GM12878 (cell line): ENCODE results near the gene RUVBL2. TPM values are rescaled to one million over a fixed set of nuclear protein-coding genes. Genes with fewer than 3 reads are reported as not detected.
A peak's percentile ranks its signal among the peaks of the same experiment; 100 is the strongest.

ENCODE experiments used
- ATAC-seq: fragments of 200-7000 bp; cut with Tn5 transposase; 3 replicates; pipeline ENCODE4 v1.9.1; 2020; ENCODE audit warnings: mild to moderate bottlenecking, moderate library complexity
- BruUV-seq: library from RNA; stranded (reverse); fragments of 400-500 nt; replicated peaks from 2 replicates; lab custom pipeline; 2021; lab: Mats Ljungman, UMichigan
- CTCF ChIA-PET: fragments of 300-600 bp; sonication (Branson Sonifier 250); formaldehyde crosslinking; extraction: SDS; loops from one replicate; lab custom pipeline; 2021; ENCODE audit warnings: inconsistent platforms; lab: Yijun Ruan, JAX
- POLR2A ChIA-PET: fragments of 350-600 bp; formaldehyde crosslinking; extraction: SDS; loops from one replicate; lab custom pipeline; 2021; ENCODE audit warnings: inconsistent platforms; lab: Charles Lee
- RAD21 ChIA-PET: fragments of 300-600 bp; sonication (Branson Sonifier 250); formaldehyde crosslinking; loops from one replicate; lab custom pipeline; 2023; ENCODE audit warnings: antibody characterized with exemption; ENCODE audit not compliant: unreplicated experiment; lab: Charles Lee
- SMC1A ChIA-PET: fragments of 300-600 bp; sonication (Branson Sonifier 250); formaldehyde crosslinking; loops from one replicate; lab custom pipeline; 2023; ENCODE audit not compliant: unreplicated experiment, uncharacterized antibody; lab: Charles Lee
- DNase-seq: peaks from one replicate; pipeline ENCODE4 v3.0.0-alpha.2; 2011; ENCODE audit warnings: low read depth, low spot score
- FAIRE-seq: peaks from 3 replicates; lab custom pipeline; 2011; peaks lifted over from hg19 to GRCh38; lab: Jason Lieb, UNC
- H2AFZ ChIP-seq: 2 replicates; pipeline ENCODE4 v1.6.0; 2011; ENCODE audit warnings: low read depth, low read length, control low read depth; ENCODE audit not compliant: control insufficient read depth
- H3K27ac ChIP-seq: 2 replicates; pipeline ENCODE4 v1.5.1; 2011; ENCODE audit warnings: control low read depth; ENCODE audit not compliant: control insufficient read depth, insufficient read depth
- H3K27me3 ChIP-seq, 2 experiments: replicated peaks in 1 of 2; 2 replicates each; pipeline versions ENCODE4 v1.6.0 to v1.6.1; 2011; ENCODE audit warnings: low read length in 1 of 2; ENCODE audit not compliant: control insufficient read depth in 2 of 2, insufficient read depth in 2 of 2
- H3K36me3 ChIP-seq, 2 experiments: 2 replicates each; pipeline ENCODE4 v1.5.1; 2011; ENCODE audit warnings: low read length in 1 of 2; ENCODE audit not compliant: control insufficient read depth in 2 of 2, insufficient read depth in 2 of 2
- H3K4me1 ChIP-seq: 2 replicates; pipeline ENCODE4 v1.6.1; 2011; ENCODE audit warnings: mild to moderate bottlenecking, low read length, moderate library complexity, mixed read lengths; ENCODE audit not compliant: control insufficient read depth, insufficient read depth
- H3K4me2 ChIP-seq: 2 replicates; pipeline ENCODE4 v1.6.0; 2011; ENCODE audit warnings: control low read depth; ENCODE audit not compliant: control insufficient read depth, insufficient read depth
- H3K4me3 ChIP-seq: fragments of 200-600 bp; sonication (generic); 2 replicates; pipeline ENCODE4 v1.5.1; 2016
- H3K79me2 ChIP-seq: 2 replicates; pipeline ENCODE4 v1.6.0; 2011; ENCODE audit warnings: low read length; ENCODE audit not compliant: control insufficient read depth, insufficient read depth
- H3K9ac ChIP-seq: 2 replicates; pipeline ENCODE4 v1.8.0; 2011; ENCODE audit warnings: low read length, control low read depth, mixed read lengths; ENCODE audit not compliant: control insufficient read depth, insufficient read depth
- H3K9me3 ChIP-seq: replicated peaks from 3 replicates; pipeline ENCODE4 v1.5.1; 2011; ENCODE audit warnings: mild to moderate bottlenecking, low read length; ENCODE audit not compliant: control insufficient read depth, insufficient read depth
- H4K20me1 ChIP-seq: 2 replicates; pipeline ENCODE4 v1.6.0; 2011; ENCODE audit not compliant: control insufficient read depth, insufficient read depth
- CEBPB ChIP-seq, 2 experiments: fragments of 150-350 bp in 1 of 2; IDR thresholded peaks; 2 replicates each; pipeline ENCODE4 v1.6.1; 2012 to 2014; ENCODE audit warnings: low read depth in 2 of 2, low read length in 2 of 2, borderline replicate concordance in 1 of 2, inconsistent platforms in 1 of 2
- CHD1 ChIP-seq: IDR thresholded peaks from 2 replicates; pipeline ENCODE4 v1.6.1; 2012; ENCODE audit warnings: low read depth, low read length, improper control_type of control experiment
- IKZF1 ChIP-seq: fragments of 450-650 bp; conservative IDR thresholded peaks from 2 replicates; pipeline ENCODE4 v1.6.1; 2017; ENCODE audit warnings: antibody characterized with exemption, mild to moderate bottlenecking
- LARP7 ChIP-seq: fragments of 450-650 bp; IDR thresholded peaks from 2 replicates; pipeline ENCODE4 v1.6.1; 2017; ENCODE audit warnings: mild to moderate bottlenecking
- RAD51 ChIP-seq: fragments of 450-650 bp; IDR thresholded peaks from 2 replicates; pipeline ENCODE4 v1.6.1; 2016; ENCODE audit warnings: moderate library complexity, mild to moderate bottlenecking, inconsistent platforms
- SIN3A ChIP-seq: IDR thresholded peaks from 2 replicates; pipeline ENCODE4 v1.6.1; 2012; ENCODE audit warnings: low read depth, low read length, improper control_type of control experiment
- whole genome bisulfite sequencing: methylation state at CpG from one replicate; pipeline ENCODE4 v1.1.6; 2016; ENCODE audit warnings: low lambda C conversion rate; ENCODE audit not compliant: insufficient replicate concordance, insufficient coverage; ENCODE audit errors: missing lambda C conversion rate; 5-methylcytosine and 5-hydroxymethylcytosine counted together
- in situ Hi-C: fragments of 300-500 bp; cut with MboI; formaldehyde crosslinking; loops from 9 replicates; pipeline ENCODE4 v1.14.3; 2018; ENCODE audit warnings: mixed read lengths
- intact Hi-C: fragments of 100-400 bp; cut with micrococcal nuclease; formaldehyde crosslinking; loops from one replicate; pipeline ENCODE4 v1.14.2; 2022; ENCODE audit not compliant: unreplicated experiment
- polyA plus RNA-seq, 11 experiments: library from polyadenylated mRNA; depleted of rRNA in 4 of 11; unstranded in 6 of 11; stranded (reverse) in 5 of 11; fragments of >200 nt; fragmentation: Nextera tagmentation in 4 of 11; fragmentation: Illumina TruSeq in 1 of 11; extraction: Ambion mirVana in 4 of 11; extraction: Trizol in 1 of 11; gene quantifications; 1 replicate in 1 of 11; 2 replicates in 10 of 11; pipeline versions ENCODE4 v1.2.1 to v1.2.3, GENCODE V29; 2011 to 2016; ENCODE audit warnings: inconsistent platforms in 2 of 11, missing spikeins in 2 of 11, low read depth in 1 of 11
- total RNA-seq, 4 experiments: library from RNA; depleted of rRNA in 3 of 4; stranded (reverse); fragments of >200 nt in 3 of 4; fragmentation: Illumina TruSeq in 1 of 4; extraction: Trizol in 1 of 4; gene quantifications; 2 replicates each; pipeline versions ENCODE4 v1.2.1 to v1.2.3, GENCODE V29; 2013 to 2021
- TF ChIP-seq, protein P1 (sequence below): fragments of 450-650 bp; IDR thresholded peaks from 2 replicates; pipeline ENCODE4 v1.6.1; 2018; ENCODE audit warnings: borderline replicate concordance, mild to moderate bottlenecking; ENCODE audit not compliant: partially characterized antibody
- TF ChIP-seq, protein P2 (sequence below): IDR thresholded peaks from 2 replicates; pipeline ENCODE4 v1.6.1; 2011; ENCODE audit warnings: borderline replicate concordance, low read depth, mild to moderate bottlenecking, moderate library complexity, low read length; ENCODE audit not compliant: insufficient read depth, poor library complexity, severe bottlenecking
- TF ChIP-seq, protein P3 (sequence below): fragments of 450-650 bp; formaldehyde crosslinking; IDR thresholded peaks from 2 replicates; pipeline ENCODE4 v1.4.0; 2020; ENCODE audit warnings: mild to moderate bottlenecking, moderate library complexity
- TF ChIP-seq, protein P4 (sequence below): IDR thresholded peaks from 2 replicates; pipeline ENCODE4 v1.6.1; 2012; ENCODE audit warnings: low read depth, low read length, improper control_type of control experiment

Gene RUVBL2
- total and polyA plus RNA-seq, 10 of the 15 experiments (the other 5 are each of a cell fraction or from before 2014, with no cell fraction given): 33.8 to 224 (median 125) TPM

DNA sequence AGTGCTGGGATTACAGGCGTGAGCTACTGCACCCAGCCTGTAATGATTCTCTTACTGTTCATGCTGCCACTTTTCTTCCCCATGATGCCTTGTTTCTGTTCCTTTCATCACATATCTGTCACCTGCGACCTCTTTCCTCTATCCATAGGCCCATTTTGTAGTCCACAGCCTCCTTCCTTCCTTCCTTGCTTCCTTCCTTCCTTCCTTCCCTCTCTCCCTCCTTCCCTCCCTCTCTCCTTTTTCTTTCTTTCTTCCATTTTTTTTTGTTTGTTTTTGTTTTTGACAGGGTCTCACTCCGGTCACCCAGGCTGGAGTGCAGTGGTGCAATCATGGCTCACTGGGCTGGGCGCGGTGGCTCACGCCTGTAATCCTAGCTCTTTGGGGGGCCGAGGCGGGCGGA, 4.8 kb upstream of the RUVBL2 start (continued):
- TF ChIP-seq, protein P1, sequence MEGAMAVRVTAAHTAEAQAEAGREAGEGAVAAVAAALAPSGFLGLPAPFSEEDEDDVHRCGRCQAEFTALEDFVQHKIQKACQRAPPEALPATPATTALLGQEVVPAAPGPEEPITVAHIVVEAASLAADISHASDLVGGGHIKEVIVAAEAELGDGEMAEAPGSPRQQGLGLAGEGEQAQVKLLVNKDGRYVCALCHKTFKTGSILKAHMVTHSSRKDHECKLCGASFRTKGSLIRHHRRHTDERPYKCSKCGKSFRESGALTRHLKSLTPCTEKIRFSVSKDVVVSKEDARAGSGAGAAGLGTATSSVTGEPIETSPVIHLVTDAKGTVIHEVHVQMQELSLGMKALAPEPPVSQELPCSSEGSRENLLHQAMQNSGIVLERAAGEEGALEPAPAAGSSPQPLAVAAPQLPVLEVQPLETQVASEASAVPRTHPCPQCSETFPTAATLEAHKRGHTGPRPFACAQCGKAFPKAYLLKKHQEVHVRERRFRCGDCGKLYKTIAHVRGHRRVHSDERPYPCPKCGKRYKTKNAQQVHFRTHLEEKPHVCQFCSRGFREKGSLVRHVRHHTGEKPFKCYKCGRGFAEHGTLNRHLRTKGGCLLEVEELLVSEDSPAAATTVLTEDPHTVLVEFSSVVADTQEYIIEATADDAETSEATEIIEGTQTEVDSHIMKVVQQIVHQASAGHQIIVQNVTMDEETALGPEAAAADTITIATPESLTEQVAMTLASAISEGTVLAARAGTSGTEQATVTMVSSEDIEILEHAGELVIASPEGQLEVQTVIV: no peak
- no peak for TF ChIP-seq IKZF1

- no peaks in the 10 kb centered on the region for H3K9me3 ChIP-seq
- CTCF ChIA-PET: interaction anchor here (1.0 to 2.5 kb wide), 4 partner anchors 10 to 315 kb away, joined by 3 to 7 read pairs (median 3); no protein-coding TSS in a partner anchor
- H3K79me2 ChIP-seq: peaks cover 39% of the 10 kb centered on the region
- no TSS peak for BruUV-seq
- H2AFZ ChIP-seq: no peak overlapping the region
- no peak for FAIRE-seq
- intact Hi-C loops (no loop called here), in situ Hi-C loops (no loop called here)
- H3K4me3 ChIP-seq: no peak overlapping the region
- no peak for DNase-seq
- H3K4me2 ChIP-seq: peak overlapping the region; percentile 7; the same call in 1 of the 2 replicates
- peaks cover 3% of the 10 kb centered on the region for H3K4me1 ChIP-seq
- WGBS: 88% methylated on average over 16 of the region's 17 CpGs
- no peak overlapping the region for H3K27ac ChIP-seq
- H4K20me1 ChIP-seq: no peaks in the 10 kb centered on the region
- no peaks in the 10 kb centered on the region for H3K27me3 ChIP-seq
- POLR2A ChIA-PET: no interaction called here
- SMC1A ChIA-PET: interaction anchor here (1.1 kb wide), 1 partner anchor 11 kb away, joined by 3 read pairs; no protein-coding TSS in a partner anchor
- peaks cover 4 to 19% of the 10 kb centered on the region in 2 experiments; a peak in 3 of 4 replicates for H3K36me3 ChIP-seq
- RAD21 ChIA-PET: no interaction called here
- no peak for ATAC-seq
- no peak overlapping the region for H3K9ac ChIP-seq
- TF ChIP-seq RAD51: no peak
- TF ChIP-seq, protein P2, sequence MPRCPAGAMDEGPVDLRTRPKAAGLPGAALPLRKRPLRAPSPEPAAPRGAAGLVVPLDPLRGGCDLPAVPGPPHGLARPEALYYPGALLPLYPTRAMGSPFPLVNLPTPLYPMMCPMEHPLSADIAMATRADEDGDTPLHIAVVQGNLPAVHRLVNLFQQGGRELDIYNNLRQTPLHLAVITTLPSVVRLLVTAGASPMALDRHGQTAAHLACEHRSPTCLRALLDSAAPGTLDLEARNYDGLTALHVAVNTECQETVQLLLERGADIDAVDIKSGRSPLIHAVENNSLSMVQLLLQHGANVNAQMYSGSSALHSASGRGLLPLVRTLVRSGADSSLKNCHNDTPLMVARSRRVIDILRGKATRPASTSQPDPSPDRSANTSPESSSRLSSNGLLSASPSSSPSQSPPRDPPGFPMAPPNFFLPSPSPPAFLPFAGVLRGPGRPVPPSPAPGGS: no peak
- no peak for TF ChIP-seq SIN3A
- TF ChIP-seq CHD1: no peak
- TF ChIP-seq, protein P3, sequence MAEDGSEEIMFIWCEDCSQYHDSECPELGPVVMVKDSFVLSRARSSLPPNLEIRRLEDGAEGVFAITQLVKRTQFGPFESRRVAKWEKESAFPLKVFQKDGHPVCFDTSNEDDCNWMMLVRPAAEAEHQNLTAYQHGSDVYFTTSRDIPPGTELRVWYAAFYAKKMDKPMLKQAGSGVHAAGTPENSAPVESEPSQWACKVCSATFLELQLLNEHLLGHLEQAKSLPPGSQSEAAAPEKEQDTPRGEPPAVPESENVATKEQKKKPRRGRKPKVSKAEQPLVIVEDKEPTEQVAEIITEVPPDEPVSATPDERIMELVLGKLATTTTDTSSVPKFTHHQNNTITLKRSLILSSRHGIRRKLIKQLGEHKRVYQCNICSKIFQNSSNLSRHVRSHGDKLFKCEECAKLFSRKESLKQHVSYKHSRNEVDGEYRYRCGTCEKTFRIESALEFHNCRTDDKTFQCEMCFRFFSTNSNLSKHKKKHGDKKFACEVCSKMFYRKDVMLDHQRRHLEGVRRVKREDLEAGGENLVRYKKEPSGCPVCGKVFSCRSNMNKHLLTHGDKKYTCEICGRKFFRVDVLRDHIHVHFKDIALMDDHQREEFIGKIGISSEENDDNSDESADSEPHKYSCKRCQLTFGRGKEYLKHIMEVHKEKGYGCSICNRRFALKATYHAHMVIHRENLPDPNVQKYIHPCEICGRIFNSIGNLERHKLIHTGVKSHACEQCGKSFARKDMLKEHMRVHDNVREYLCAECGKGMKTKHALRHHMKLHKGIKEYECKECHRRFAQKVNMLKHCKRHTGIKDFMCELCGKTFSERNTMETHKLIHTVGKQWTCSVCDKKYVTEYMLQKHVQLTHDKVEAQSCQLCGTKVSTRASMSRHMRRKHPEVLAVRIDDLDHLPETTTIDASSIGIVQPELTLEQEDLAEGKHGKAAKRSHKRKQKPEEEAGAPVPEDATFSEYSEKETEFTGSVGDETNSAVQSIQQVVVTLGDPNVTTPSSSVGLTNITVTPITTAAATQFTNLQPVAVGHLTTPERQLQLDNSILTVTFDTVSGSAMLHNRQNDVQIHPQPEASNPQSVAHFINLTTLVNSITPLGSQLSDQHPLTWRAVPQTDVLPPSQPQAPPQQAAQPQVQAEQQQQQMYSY (CRISPR knock-in tag): no peak
- TF ChIP-seq, protein P4, sequence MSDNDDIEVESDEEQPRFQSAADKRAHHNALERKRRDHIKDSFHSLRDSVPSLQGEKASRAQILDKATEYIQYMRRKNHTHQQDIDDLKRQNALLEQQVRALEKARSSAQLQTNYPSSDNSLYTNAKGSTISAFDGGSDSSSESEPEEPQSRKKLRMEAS: no peak
- TF ChIP-seq CEBPB (IDR thresholded peaks at IDR 0.05; ENCODE audit: borderline replicate concordance in 1 of 2, low read depth in 2 of 2, low read length in 2 of 2): no peak
- TF ChIP-seq LARP7: no peak
Observed at GRCh38 chr19:48989701-48990291, 3.9 kb upstream of the RUVBL2 start.
